DOHH2 (cell line): Measurements from ENCODE around the gene MCCC1.
"Not testable (repeated sequence)": the region's sequence is repeated elsewhere in the genome, so short reads cannot be mapped to it uniquely, and the experiment has no call there.

ENCODE experiments used
- H3F3A ChIP-seq: fragments of 200-600 bp; sonication (generic), shearing (Covaris generic); 2 replicates; pipeline ENCODE4 v1.6.0; 2016; ENCODE audit warnings: antibody characterized with exemption, mild to moderate bottlenecking; ENCODE audit not compliant: control insufficient read depth, insufficient read depth
- H3K27ac ChIP-seq: fragments of 200-600 bp; sonication (generic); 2 replicates; pipeline ENCODE4 v1.5.1; 2014; ENCODE audit warnings: low read depth, mild to moderate bottlenecking, low read length, moderate library complexity
- H3K27me3 ChIP-seq: fragments of 200-600 bp; sonication (generic); 2 replicates; pipeline ENCODE4 v1.6.1; 2014; ENCODE audit warnings: mild to moderate bottlenecking, low read length, mixed read lengths; ENCODE audit not compliant: control insufficient read depth
- H3K36me3 ChIP-seq: fragments of 200-600 bp; sonication (generic); 2 replicates; pipeline ENCODE4 v1.6.1; 2014; ENCODE audit warnings: mild to moderate bottlenecking, low read length, moderate library complexity, mixed read lengths; ENCODE audit not compliant: control insufficient read depth
- H3K4me1 ChIP-seq: fragments of 200-600 bp; sonication (generic); 2 replicates; pipeline ENCODE4 v1.6.1; 2014; ENCODE audit warnings: mild to moderate bottlenecking, low read length, mixed read lengths; ENCODE audit not compliant: control insufficient read depth
- H3K4me2 ChIP-seq: fragments of 200-600 bp; sonication (generic); 2 replicates; pipeline ENCODE4 v1.6.0; 2014; ENCODE audit warnings: mild to moderate bottlenecking, low read length, moderate library complexity
- H3K4me3 ChIP-seq: fragments of 200-600 bp; sonication (generic); 2 replicates; pipeline ENCODE4 v1.5.1; 2014; ENCODE audit warnings: mild to moderate bottlenecking, low read length, mixed read lengths
- H3K79me2 ChIP-seq: fragments of 200-600 bp; sonication (generic); 2 replicates; pipeline ENCODE4 v1.6.1; 2014; ENCODE audit warnings: mild to moderate bottlenecking, low read length, mixed read lengths; ENCODE audit not compliant: control insufficient read depth
- H3K9me2 ChIP-seq: fragments of 200-600 bp; sonication (generic); replicated peaks from 2 replicates; pipeline ENCODE4 v1.6.1; 2014; ENCODE audit warnings: mild to moderate bottlenecking, low read length, mixed read lengths; ENCODE audit not compliant: control insufficient read depth
- H3K9me3 ChIP-seq: fragments of 200-600 bp; sonication (generic); 2 replicates; pipeline ENCODE4 v1.6.1; 2014; ENCODE audit warnings: antibody characterized with exemption, low read length, mixed read lengths; ENCODE audit not compliant: control insufficient read depth, insufficient read depth
- H4K20me1 ChIP-seq: fragments of 200-600 bp; sonication (generic); 2 replicates; pipeline ENCODE4 v1.6.0; 2014; ENCODE audit warnings: low read depth, mild to moderate bottlenecking, antibody characterized with exemption, low read length, moderate library complexity; ENCODE audit not compliant: control insufficient read depth, insufficient read depth
- CTCF ChIP-seq: fragments of 200-600 bp; sonication (generic); IDR thresholded peaks from one replicate; pipeline ENCODE4 v1.5.1; 2014; ENCODE audit warnings: antibody characterized with exemption, mild to moderate bottlenecking, low read depth, low read length; ENCODE audit not compliant: poor library complexity, severe bottlenecking
- EZH2phosphoT487 ChIP-seq: fragments of 200-600 bp; sonication (generic); IDR thresholded peaks from 2 replicates; pipeline ENCODE4 v1.6.1; 2017; ENCODE audit warnings: borderline replicate concordance, mild to moderate bottlenecking, antibody characterized with exemption, low read length, moderate library complexity, mixed read lengths

Gene MCCC1

GRCh38 chr3:183006396-183007002 is 92.8 kb downstream of the MCCC1 start:
- Histone ChIP-seq H3K27ac (no peak overlapping the region), H3K4me1 (no peaks in the 10 kb centered on the region), H3K4me3 (no peak overlapping the region), H3K36me3 (no peaks in the 10 kb centered on the region), H4K20me1 (no peaks in the 10 kb centered on the region), H3K9me3 (no peaks in the 10 kb centered on the region), H3K9me2 (no peaks in the 10 kb centered on the region), H3F3A (no peaks in the 10 kb centered on the region), H3K4me2 (no peak overlapping the region), H3K79me2 (no peaks in the 10 kb centered on the region), H3K27me3 (no peaks in the 10 kb centered on the region)
- TF ChIP-seq EZH2phosphoT487 (no peak), CTCF (no peak)

GRCh38 chr3:182999767-183000166 is 99.5 kb downstream of the MCCC1 start:
- no peaks in the 10 kb centered on the region for H3K4me1 ChIP-seq
- H3K79me2 ChIP-seq: no peaks in the 10 kb centered on the region
- no peaks in the 10 kb centered on the region for H3K9me2 ChIP-seq
- TF ChIP-seq EZH2phosphoT487 (no peak), CTCF (no peak)
- no peaks in the 10 kb centered on the region for H4K20me1 ChIP-seq
- no peak overlapping the region for H3K4me3 ChIP-seq
- no peak overlapping the region for H3K27ac ChIP-seq
- H3K27me3 ChIP-seq: no peaks in the 10 kb centered on the region
- H3K9me3 ChIP-seq: no peaks in the 10 kb centered on the region
- H3K4me2 ChIP-seq: no peak overlapping the region
- no peaks in the 10 kb centered on the region for H3K36me3 ChIP-seq
- H3F3A ChIP-seq: no peaks in the 10 kb centered on the region

GRCh38 chr3:182993486-182994201 is 105.7 kb downstream of the MCCC1 start:
- not testable (repeated sequence) for H3K4me3 ChIP-seq, H4K20me1 ChIP-seq, H3K9me2 ChIP-seq, H3K27ac ChIP-seq, H3K9me3 ChIP-seq, H3K79me2 ChIP-seq, H3F3A ChIP-seq, H3K27me3 ChIP-seq, H3K36me3 ChIP-seq
- peak overlapping the region; percentile 27 for H3K4me2 ChIP-seq
- peaks cover 12% of the 10 kb centered on the region for H3K4me1 ChIP-seq

GRCh38 chr3:182989566-182989965 is 109.7 kb downstream of the MCCC1 start:
- no peaks in the 10 kb centered on the region for H3K27me3 ChIP-seq
- no peaks in the 10 kb centered on the region for H3K36me3 ChIP-seq
- H3K27ac ChIP-seq: no peak overlapping the region
- 0 out of 2 replicates have a peak, but pooled peaks cover 2% of the 10 kb centered on the region for H3F3A ChIP-seq
- H3K79me2 ChIP-seq: no peaks in the 10 kb centered on the region
- peaks cover 12% of the 10 kb centered on the region for H3K4me1 ChIP-seq
- no peak for TF ChIP-seq CTCF
- no peak for TF ChIP-seq EZH2phosphoT487
- no peaks in the 10 kb centered on the region for H3K9me3 ChIP-seq
- no peak overlapping the region for H3K4me3 ChIP-seq
- H4K20me1 ChIP-seq: no peaks in the 10 kb centered on the region
- no peak overlapping the region for H3K4me2 ChIP-seq
- no peaks in the 10 kb centered on the region for H3K9me2 ChIP-seq
